Activated CD8-positive, alpha-beta memory T cell treated with anti-CD3 and anti-CD28 coated beads for 24 hours (primary cell): Measurements from ENCODE around the gene FOXO6.

ENCODE experiments used
- DNase-seq: peaks from one replicate; pipeline ENCODE4 v3.0.0-alpha.2; 2020

Gene FOXO6

GRCh38 chr1:41428738-41429640 is 67.8 kb downstream of the FOXO6 start:
- DNase-seq: no peak

- no peak for DNase-seq
Measured at GRCh38 chr1:41429641-41430035, 68.4 kb downstream of the FOXO6 start.

- DNase-seq: no peak
Measured at GRCh38 chr1:41430069-41430468, 68.8 kb downstream of the FOXO6 start.

GRCh38 chr1:41430582-41430981 is 69.3 kb downstream of the FOXO6 start:
- no peak for DNase-seq

GRCh38 chr1:41431490-41432350 is 70.5 kb downstream of the FOXO6 start:
- DNase-seq: no peak
